ENCODE results near the gene ADM5. TPM values are rescaled to one million over a fixed set of nuclear protein-coding genes. Genes with fewer than 3 reads are reported as not detected.

Gene ADM5
- total RNA-seq, 2 donors from 2014 or later: 0.24 to 2.0 TPM

GRCh38 chr19:49727217-49728030 is 38.0 kb downstream of the ADM5 start:
- H3K4me1 ChIP-seq: no peaks in the 10 kb centered on the region
- no peak overlapping the region for H3K27ac ChIP-seq
- H3K9me3 ChIP-seq: no peaks in the 10 kb centered on the region
- H3K4me3 ChIP-seq: no peak overlapping the region
- no peaks in the 10 kb centered on the region for H3K27me3 ChIP-seq
- no peak for TF ChIP-seq CTCF (IDR thresholded peaks at IDR 0.05)
- H3K9ac ChIP-seq (ENCODE audit: low read depth in 2 of 2, low read length in 2 of 2): no peak overlapping the region
- intact Hi-C loops (cut with DNase I): no loop called here
- DNase-seq: no peak
- H3K36me3 ChIP-seq: no peaks in the 10 kb centered on the region

GRCh38 chr19:49730166-49730565 is 40.8 kb downstream of the ADM5 start:
- no peak for DNase-seq
- Histone ChIP-seq H3K4me3 (no peak overlapping the region), H3K27me3 (no peaks in the 10 kb centered on the region), H3K9me3 (no peaks in the 10 kb centered on the region), H3K9ac (ENCODE audit: low read depth in 2 of 2, low read length in 2 of 2) (no peak overlapping the region), H3K27ac (no peak overlapping the region), H3K4me1 (no peaks in the 10 kb centered on the region), H3K36me3 (no peaks in the 10 kb centered on the region)
- no peak for TF ChIP-seq CTCF (IDR thresholded peaks at IDR 0.05)
- intact Hi-C loops (cut with DNase I): no loop called here

GRCh38 chr19:49738268-49738667 is 48.9 kb downstream of the ADM5 start:
- H3K27me3 ChIP-seq: no peaks in the 10 kb centered on the region
- no peak overlapping the region for H3K27ac ChIP-seq
- H3K36me3 ChIP-seq: no peaks in the 10 kb centered on the region
- DNase-seq: no peak
- H3K9me3 ChIP-seq: no peaks in the 10 kb centered on the region
- no peak overlapping the region for H3K4me3 ChIP-seq
- intact Hi-C loops (cut with DNase I): no loop called here
- H3K4me1 ChIP-seq: no peaks in the 10 kb centered on the region
- no peak overlapping the region for H3K9ac ChIP-seq (ENCODE audit: low read depth in 2 of 2, low read length in 2 of 2)
- no peak for TF ChIP-seq CTCF (IDR thresholded peaks at IDR 0.05)

GRCh38 chr19:49739098-49739497 is 49.7 kb downstream of the ADM5 start:
- H3K9me3 ChIP-seq: no peaks in the 10 kb centered on the region
- no peaks in the 10 kb centered on the region for H3K4me1 ChIP-seq
- no peak for TF ChIP-seq CTCF (IDR thresholded peaks at IDR 0.05)
- no peaks in the 10 kb centered on the region for H3K36me3 ChIP-seq
- no peak overlapping the region for H3K27ac ChIP-seq
- DNase-seq: no peak
- intact Hi-C loops (cut with DNase I): no loop called here
- no peaks in the 10 kb centered on the region for H3K27me3 ChIP-seq
- no peak overlapping the region for H3K4me3 ChIP-seq
- H3K9ac ChIP-seq (ENCODE audit: low read depth in 2 of 2, low read length in 2 of 2): no peak overlapping the region

- no peak for DNase-seq
- no peak for TF ChIP-seq CTCF (IDR thresholded peaks at IDR 0.05)
Observed at GRCh38 chr19:49739933-49740332, 50.5 kb downstream of the ADM5 start.

More at GRCh38 chr19:49739933-49740332, 50.5 kb downstream of the ADM5 start:
- Histone ChIP-seq H3K27me3 (no peaks in the 10 kb centered on the region), H3K36me3 (no peaks in the 10 kb centered on the region), H3K4me1 (no peaks in the 10 kb centered on the region), H3K27ac (no peak overlapping the region), H3K9ac (ENCODE audit: low read depth in 2 of 2, low read length in 2 of 2) (no peak overlapping the region), H3K4me3 (no peak overlapping the region), H3K9me3 (no peaks in the 10 kb centered on the region)
- intact Hi-C loops (cut with DNase I): no loop called here

Small RNA genes within 50 kb of the gene (microRNA-seq; reads per million reads assigned to microRNA genes)
- gene MIR5088: not detected

Other genes starting within 250 kb of the ADM5 start
- gene SLC17A7, start 248.1 kb upstream of the ADM5 start, total RNA-seq: under 1 TPM; 0.21 to 0.25 TPM
- gene PIH1D1, start 237.8 kb upstream of the ADM5 start, total RNA-seq: 100 to 1,000 TPM in 1 of 2 donors, 10 to 100 TPM in 1; 80.8 to 103 TPM
- 10 to 100 TPM; 22.6 to 57.9 TPM for gene ALDH16A1, start 236.4 kb upstream of the ADM5 start, total RNA-seq
- gene FLT3LG, start 215.4 kb upstream of the ADM5 start, total RNA-seq: 1 to 10 TPM; 2.9 to 4.9 TPM
- gene RPL13A, start 202.0 kb upstream of the ADM5 start, total RNA-seq: 1,000 to 10,000 TPM; 2,431 to 2,528 TPM
- 1,000 to 10,000 TPM; 1,734 to 1,870 TPM for gene RPS11, start 193.2 kb upstream of the ADM5 start, total RNA-seq
- 100 to 1,000 TPM; 285 to 621 TPM for gene FCGRT, start 176.9 kb upstream of the ADM5 start, total RNA-seq
- gene RCN3, start 161.6 kb upstream of the ADM5 start, total RNA-seq: 10 to 100 TPM; 16.9 to 55.1 TPM
- 10 to 100 TPM; 63.2 to 91.2 TPM for gene NOSIP, start 109.0 kb upstream of the ADM5 start, total RNA-seq
- gene PRRG2, start 108.3 kb upstream of the ADM5 start, total RNA-seq: 10 to 100 TPM; 16.2 to 20.2 TPM
- 10 to 100 TPM; 17.5 to 33.1 TPM for gene PRR12, start 98.4 kb upstream of the ADM5 start, total RNA-seq
- gene RRAS, start 49.5 kb upstream of the ADM5 start, total RNA-seq: 10 to 100 TPM; 45.7 to 62.2 TPM
- gene SCAF1, start 47.4 kb upstream of the ADM5 start, total RNA-seq: 10 to 100 TPM; 54.2 to 85.7 TPM
- 100 to 1,000 TPM in 1 of 2 donors, 10 to 100 TPM in 1; 62.9 to 190 TPM for gene IRF3, start 23.7 kb upstream of the ADM5 start, total RNA-seq
- 10 to 100 TPM; 17.4 to 60.9 TPM for gene BCL2L12, start 23.7 kb upstream of the ADM5 start, total RNA-seq
- gene PRMT1, start 12.3 kb upstream of the ADM5 start, total RNA-seq: 100 to 1,000 TPM in 1 of 2 donors, 10 to 100 TPM in 1; 81.3 to 177 TPM
- gene CPT1C, start 1.5 kb downstream of the ADM5 start, total RNA-seq: 1 to 10 TPM; 1.2 to 2.0 TPM
- not detected for gene TSKS, start 73.7 kb downstream of the ADM5 start, total RNA-seq
- gene AP2A1, start 77.4 kb downstream of the ADM5 start, total RNA-seq: 10 to 100 TPM; 80.0 to 92.1 TPM
- gene FUZ, start 123.7 kb downstream of the ADM5 start, total RNA-seq: 10 to 100 TPM in 1 of 2 donors, 1 to 10 TPM in 1; 7.4 to 14.9 TPM
- gene MED25, start 128.7 kb downstream of the ADM5 start, total RNA-seq: 10 to 100 TPM; 46.1 to 77.2 TPM
- 100 to 1,000 TPM; 109 to 128 TPM for gene PTOV1, start 161.6 kb downstream of the ADM5 start, total RNA-seq
- 100 to 1,000 TPM in 1 of 2 donors, 10 to 100 TPM in 1; 53.7 to 137 TPM for gene PNKP, start 178.0 kb downstream of the ADM5 start, total RNA-seq
- 10 to 100 TPM; 32.7 to 74.9 TPM for gene AKT1S1, start 187.8 kb downstream of the ADM5 start, total RNA-seq
- gene TBC1D17, start 188.1 kb downstream of the ADM5 start, total RNA-seq: 10 to 100 TPM; 29.4 to 33.7 TPM
- gene IL4I1, start 207.3 kb downstream of the ADM5 start, total RNA-seq: 1 to 10 TPM; 1.0 to 2.4 TPM
- gene ATF5, start 239.6 kb downstream of the ADM5 start, total RNA-seq: 10 to 100 TPM; 16.7 to 24.7 TPM
- 10 to 100 TPM; 34.8 to 59.8 TPM for gene NUP62, start 239.9 kb downstream of the ADM5 start, total RNA-seq